ENCODE results near the gene SORBS2. TPM values are rescaled to one million over a fixed set of nuclear protein-coding genes. Genes with fewer than 3 reads are reported as not detected.

Gene SORBS2
- total RNA-seq, 1 experiment from 2014 or later: 9.7 TPM

DNA sequence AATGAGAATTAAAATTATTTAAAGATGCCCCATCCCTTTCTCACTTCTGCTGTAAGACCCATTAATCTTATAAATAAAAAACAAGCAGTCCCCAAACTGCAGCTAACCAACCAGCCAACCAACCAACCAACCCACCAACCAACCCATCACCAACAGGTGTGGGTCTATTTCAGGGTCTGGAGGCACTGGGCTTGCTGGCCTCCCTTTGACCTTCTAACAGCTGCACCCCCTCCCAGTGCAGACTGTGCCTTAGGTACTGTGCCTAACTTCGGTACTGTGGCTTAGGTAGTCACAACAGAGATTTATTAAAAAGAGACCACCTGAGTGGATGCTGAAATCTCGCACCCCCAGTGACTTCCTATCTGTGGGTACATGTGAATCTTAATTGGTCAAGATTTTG is 128.1 kb downstream of the SORBS2 start:
- H3K4me1 Mint-ChIP-seq: peaks cover 9 to 13% of the 10 kb centered on the region in 2 experiments
- H2BK120ac ChIP-seq (ENCODE audit: low read depth, low read length, poor library complexity, severe bottlenecking): no peak overlapping the region
- H3K27me3 Mint-ChIP-seq (ENCODE audit: low read depth): no peaks in the 10 kb centered on the region
- H3K18ac ChIP-seq (ENCODE audit: insufficient read length, low read depth, low read length): no peak overlapping the region
- no peak overlapping the region for H3K23ac ChIP-seq (ENCODE audit: insufficient read length, low read depth, low read length)
- H4K20me1 ChIP-seq (ENCODE audit: control insufficient read depth, insufficient read depth, insufficient read length): no peaks in the 10 kb centered on the region
- no peak overlapping the region; the same call in 1 of the 2 replicates for H3K14ac ChIP-seq (ENCODE audit: insufficient read depth, low read length)
- H3K9me3 ChIP-seq (ENCODE audit: control insufficient read depth, low read depth, low read length): no peaks in the 10 kb centered on the region
- no peak overlapping the region for H3K4ac ChIP-seq (ENCODE audit: low read depth, low read length)
- no peak for DNase-seq
- no peak overlapping the region for H3K9ac ChIP-seq (ENCODE audit: extremely low read depth, insufficient read length, low read length)
- H3K79me2 ChIP-seq (ENCODE audit: insufficient read depth, low read length): no peaks in the 10 kb centered on the region
- no peaks in the 10 kb centered on the region for H3K79me1 ChIP-seq (ENCODE audit: insufficient read depth, low read depth, low read length, poor library complexity, severe bottlenecking)
- no peak overlapping the region for H3T11ph ChIP-seq (ENCODE audit: low read length)
- no peak overlapping the region for H3K56ac ChIP-seq (ENCODE audit: insufficient read length, low read depth, low read length)
- no CpG with 5 or more reads among the region's 2 CpGs for WGBS (ENCODE audit: extremely low coverage, insufficient read length, low lambda C conversion rate)
- H3K4me2 ChIP-seq (ENCODE audit: insufficient read depth, insufficient read length, low read length): no peak overlapping the region
- H3K36me3 Mint-ChIP-seq (ENCODE audit: insufficient read depth in 1 of 3, low read depth in 3 of 3): peaks cover 0 to 3% (median 0%) of the 10 kb centered on the region in 3 experiments; a peak in 2 of 7 replicates
- H2BK20ac ChIP-seq (ENCODE audit: low read depth, low read length, poor library complexity, severe bottlenecking): no peak overlapping the region
- H3K23me2 ChIP-seq (ENCODE audit: insufficient read length, low read depth, low read length, poor library complexity, severe bottlenecking): no peaks in the 10 kb centered on the region
- no peak overlapping the region for H3K27ac Mint-ChIP-seq
- no peaks in the 10 kb centered on the region for H3K27me3 ChIP-seq (ENCODE audit: insufficient read depth, low read length)
- no peaks in the 10 kb centered on the region; the same call in 1 of the 2 replicates for H3K4me1 ChIP-seq (ENCODE audit: insufficient read depth, low read length)
- no peak overlapping the region for H2AFZ ChIP-seq (ENCODE audit: low read length)
- no peak overlapping the region for H2BK12ac ChIP-seq (ENCODE audit: insufficient read length, low read depth, low read length)
- H4K91ac ChIP-seq (ENCODE audit: insufficient read length, low read depth, low read length): no peak overlapping the region
- TF ChIP-seq, protein P1, sequence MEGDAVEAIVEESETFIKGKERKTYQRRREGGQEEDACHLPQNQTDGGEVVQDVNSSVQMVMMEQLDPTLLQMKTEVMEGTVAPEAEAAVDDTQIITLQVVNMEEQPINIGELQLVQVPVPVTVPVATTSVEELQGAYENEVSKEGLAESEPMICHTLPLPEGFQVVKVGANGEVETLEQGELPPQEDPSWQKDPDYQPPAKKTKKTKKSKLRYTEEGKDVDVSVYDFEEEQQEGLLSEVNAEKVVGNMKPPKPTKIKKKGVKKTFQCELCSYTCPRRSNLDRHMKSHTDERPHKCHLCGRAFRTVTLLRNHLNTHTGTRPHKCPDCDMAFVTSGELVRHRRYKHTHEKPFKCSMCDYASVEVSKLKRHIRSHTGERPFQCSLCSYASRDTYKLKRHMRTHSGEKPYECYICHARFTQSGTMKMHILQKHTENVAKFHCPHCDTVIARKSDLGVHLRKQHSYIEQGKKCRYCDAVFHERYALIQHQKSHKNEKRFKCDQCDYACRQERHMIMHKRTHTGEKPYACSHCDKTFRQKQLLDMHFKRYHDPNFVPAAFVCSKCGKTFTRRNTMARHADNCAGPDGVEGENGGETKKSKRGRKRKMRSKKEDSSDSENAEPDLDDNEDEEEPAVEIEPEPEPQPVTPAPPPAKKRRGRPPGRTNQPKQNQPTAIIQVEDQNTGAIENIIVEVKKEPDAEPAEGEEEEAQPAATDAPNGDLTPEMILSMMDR (conservative IDR thresholded peaks at IDR 0.05): no peak
- no peaks in the 10 kb centered on the region for H3K9me3 Mint-ChIP-seq
- H3K27ac ChIP-seq (ENCODE audit: insufficient read length, low read depth, low read length): no peak overlapping the region
- no peak overlapping the region for H2BK5ac ChIP-seq (ENCODE audit: insufficient read length, low read length)
- no peak overlapping the region for H3K4me3 Mint-ChIP-seq
- H2AK5ac ChIP-seq (ENCODE audit: insufficient read length, low read length): no peak overlapping the region
- no peak overlapping the region for H4K5ac ChIP-seq (ENCODE audit: insufficient read length, low read depth, low read length)
- no peak overlapping the region for H4K8ac ChIP-seq (replicated peaks; ENCODE audit: insufficient read length, low read depth, low read length)
- H2BK15ac ChIP-seq (ENCODE audit: low read depth, low read length): no peak overlapping the region
